ENCODE data around the gene SIPA1L3. TPM values are rescaled to one million over a fixed set of nuclear protein-coding genes. Genes with fewer than 3 reads are reported as not detected.

SIPA1L3 gene
- total RNA-seq, 2 experiments from 2014 or later = 10.5 to 18.3 TPM

DNA sequence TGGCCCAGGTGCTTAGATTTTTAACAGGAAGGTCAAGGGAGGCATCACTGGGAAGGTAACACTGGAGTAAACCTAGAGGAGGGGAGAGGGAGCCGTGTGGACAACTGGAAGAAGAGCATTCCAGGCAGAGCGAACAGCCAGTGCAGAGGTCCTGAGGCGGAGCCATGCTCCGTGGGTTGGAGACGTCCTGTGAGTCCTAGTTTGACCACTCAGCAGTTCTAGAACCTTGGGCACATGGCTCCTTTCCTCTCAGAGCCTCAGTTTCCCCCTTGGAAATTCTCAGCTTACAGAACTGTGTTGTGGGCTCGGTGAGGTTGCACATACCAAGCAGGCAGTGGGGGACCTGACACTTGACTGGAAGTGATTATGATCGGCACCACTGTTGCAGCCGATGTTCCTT is 186.1 kb downstream of the SIPA1L3 start:
- ChIA-PET POLR2A (no interaction called here), CTCF (no interaction called here)
- Mint-ChIP-seq H3K9me3 (ENCODE audit: low read depth) (no peaks in the 10 kb centered on the region), H3K27ac (no peak overlapping the region), H3K4me3 (no peak overlapping the region), H3K27me3 (no peaks in the 10 kb centered on the region), H3K4me1 (no peaks in the 10 kb centered on the region), H3K36me3 (ENCODE audit: low read depth) (peaks cover 9% of the 10 kb centered on the region)
- intact Hi-C loops (cut with DNase I, micrococcal nuclease) = no loop called here
- no peak for ATAC-seq
- DNase-seq = no peak

DNA sequence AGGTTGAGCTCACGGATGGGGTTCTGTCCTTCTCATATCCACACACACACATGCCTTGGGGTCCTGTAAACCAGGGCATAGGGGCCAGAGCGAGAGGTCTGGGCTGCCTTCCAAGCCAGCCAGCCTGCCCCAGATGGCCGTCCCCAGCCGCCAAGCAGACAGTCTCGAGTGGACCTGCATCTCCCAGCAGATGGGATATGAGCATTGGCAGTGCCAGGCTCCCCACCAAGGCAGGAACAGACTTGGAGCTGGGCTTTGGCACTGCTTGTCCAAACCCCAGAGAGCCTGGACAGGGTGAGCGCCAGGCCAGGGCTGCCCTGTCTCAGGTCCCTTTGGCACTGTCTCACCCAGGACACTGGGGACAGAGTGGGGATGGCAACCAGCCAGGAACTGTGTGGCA is 186.6 kb downstream of the SIPA1L3 start:
- intact Hi-C loops (cut with DNase I, micrococcal nuclease) = no loop called here
- Mint-ChIP-seq H3K36me3 (ENCODE audit: low read depth) (peaks cover 7% of the 10 kb centered on the region), H3K27me3 (no peaks in the 10 kb centered on the region), H3K4me1 (no peaks in the 10 kb centered on the region), H3K9me3 (ENCODE audit: low read depth) (no peaks in the 10 kb centered on the region), H3K27ac (no peak overlapping the region), H3K4me3 (no peak overlapping the region)
- ChIA-PET CTCF (interaction anchor here (1.8 kb wide), 1 partner anchor 191 kb away, joined by 15 read pairs; no protein-coding TSS in a partner anchor), POLR2A (no interaction called here)
- no peak for DNase-seq
- ATAC-seq = no peak

DNA sequence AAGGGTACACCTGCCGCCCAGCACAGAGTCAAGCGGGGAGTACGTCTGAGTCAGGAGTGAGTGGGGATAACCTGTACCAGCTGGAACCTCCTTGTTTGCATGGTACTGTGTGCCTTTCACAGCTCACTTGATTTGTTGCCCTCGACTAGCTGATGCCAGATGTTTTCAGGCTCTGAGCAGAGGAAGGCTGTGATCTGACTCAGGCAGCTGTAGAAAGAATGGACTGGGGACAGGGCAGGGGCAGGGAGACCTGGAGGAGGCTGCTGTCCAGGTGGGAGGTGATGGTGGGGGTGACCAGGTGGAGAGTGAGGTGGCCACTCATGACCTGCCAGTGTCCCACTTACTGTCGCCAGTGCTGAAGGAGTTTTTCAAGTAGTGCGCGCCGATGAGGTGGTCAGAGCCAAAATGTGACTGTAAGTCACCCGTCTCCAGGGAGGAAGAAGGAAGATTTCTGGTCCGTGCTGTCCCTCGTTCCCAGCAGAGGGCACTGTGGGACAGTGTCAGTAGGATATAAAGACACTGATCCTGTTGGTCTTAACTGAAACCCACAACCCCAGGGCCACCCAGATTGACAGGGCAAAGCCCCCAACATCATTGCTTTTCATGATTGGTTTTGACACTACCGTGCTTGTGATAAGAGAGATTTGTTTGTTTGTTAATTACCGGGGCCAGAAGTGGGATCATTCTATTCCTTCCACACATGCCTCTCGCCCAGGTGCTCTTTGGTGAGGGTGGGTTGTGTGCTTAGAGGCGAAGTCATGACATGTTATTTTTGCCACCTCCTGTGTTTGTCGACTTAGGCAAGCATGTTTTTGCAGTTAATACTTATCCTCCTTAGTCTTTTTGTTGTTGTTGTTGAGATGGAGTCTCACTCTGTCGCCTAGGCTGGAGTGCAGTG is 188.7 kb downstream of the SIPA1L3 start:
- H3K27ac Mint-ChIP-seq = no peak overlapping the region
- no peaks in the 10 kb centered on the region for H3K4me1 Mint-ChIP-seq
- POLR2A ChIA-PET = interaction anchor here (0.6 kb wide), 1 partner anchor 320 kb away, joined by 3 read pairs; no protein-coding TSS in a partner anchor
- intact Hi-C loops (cut with DNase I, micrococcal nuclease) = loop anchor here (1.0 to 5.0 kb wide), 2 partner anchors 193 kb away; no protein-coding TSS in a partner anchor
- H3K36me3 Mint-ChIP-seq (ENCODE audit: low read depth) = peaks cover 20% of the 10 kb centered on the region
- H3K27me3 Mint-ChIP-seq = no peaks in the 10 kb centered on the region
- peak; percentile 58 for ATAC-seq
- no peaks in the 10 kb centered on the region for H3K9me3 Mint-ChIP-seq (ENCODE audit: low read depth)
- CTCF ChIA-PET = interaction anchor here (1.2 to 1.8 kb wide), 3 partner anchors 15 to 193 kb away, joined by 3 to 15 read pairs (median 5); no protein-coding TSS in a partner anchor
- DNase-seq = peak; percentile 78
- H3K4me3 Mint-ChIP-seq = no peak overlapping the region

- no peaks in the 10 kb centered on the region for H3K9me3 Mint-ChIP-seq (ENCODE audit: low read depth)
- no peaks in the 10 kb centered on the region for H3K27me3 Mint-ChIP-seq
- H3K27ac Mint-ChIP-seq = no peak overlapping the region
- H3K4me3 Mint-ChIP-seq = no peak overlapping the region
- DNase-seq (peak; percentile 25), ATAC-seq (no peak)
- intact Hi-C loops (cut with DNase I, micrococcal nuclease) = loop anchor here in 1 of 2 experiments (5.0 kb wide), 1 partner anchor 198 kb away; no protein-coding TSS in a partner anchor
- CTCF ChIA-PET = interaction anchor here (1.0 kb wide), 1 partner anchor 60 kb away, joined by 3 read pairs; no protein-coding TSS in a partner anchor
- peaks cover 32% of the 10 kb centered on the region for H3K36me3 Mint-ChIP-seq (ENCODE audit: low read depth)
- POLR2A ChIA-PET = no interaction called here
- H3K4me1 Mint-ChIP-seq = no peaks in the 10 kb centered on the region
Measured at GRCh38 chr19:38099966-38100365, 193.0 kb downstream of the SIPA1L3 start.

- Mint-ChIP-seq H3K4me1 (no peaks in the 10 kb centered on the region), H3K9me3 (ENCODE audit: low read depth) (no peaks in the 10 kb centered on the region), H3K27me3 (no peaks in the 10 kb centered on the region), H3K36me3 (ENCODE audit: low read depth) (peaks cover 34% of the 10 kb centered on the region), H3K27ac (no peak overlapping the region), H3K4me3 (no peak overlapping the region)
- ChIA-PET CTCF (interaction anchor here (1.0 kb wide), 1 partner anchor 60 kb away, joined by 3 read pairs; no protein-coding TSS in a partner anchor), POLR2A (no interaction called here)
- intact Hi-C loops (cut with DNase I, micrococcal nuclease) = no loop called here
- no peak for ATAC-seq
- DNase-seq = no peak
Measured at GRCh38 chr19:38100589-38100988, 193.6 kb downstream of the SIPA1L3 start.

GRCh38 chr19:38101723-38102122 is 194.7 kb downstream of the SIPA1L3 start:
- POLR2A ChIA-PET = no interaction called here
- H3K36me3 Mint-ChIP-seq (ENCODE audit: low read depth) = peaks cover 40% of the 10 kb centered on the region

DNA sequence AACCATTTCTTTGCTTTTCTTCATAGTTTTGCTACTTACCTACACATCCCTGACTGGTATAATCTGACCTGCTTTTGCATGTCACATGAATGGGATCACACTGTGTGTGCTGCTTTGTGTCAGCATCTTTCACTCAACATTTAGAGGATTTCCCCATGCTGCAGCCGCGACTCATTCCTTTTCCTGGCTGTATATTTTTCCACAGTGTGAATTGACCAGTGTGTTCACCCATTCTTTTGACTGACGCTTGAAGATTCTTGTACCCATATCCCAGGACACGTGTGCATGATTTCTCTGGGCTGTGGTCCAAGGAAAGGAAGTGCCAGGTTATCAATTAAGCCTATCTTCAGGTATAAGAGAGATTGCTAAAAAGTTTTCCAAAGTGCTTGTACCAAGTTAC is 198.6 kb downstream of the SIPA1L3 start:
- H3K4me3 Mint-ChIP-seq = no peak overlapping the region
- no peak overlapping the region for H3K27ac Mint-ChIP-seq
- H3K36me3 Mint-ChIP-seq (ENCODE audit: low read depth) = peaks cover 30% of the 10 kb centered on the region
- ChIA-PET CTCF (no interaction called here), POLR2A (no interaction called here)
- no peaks in the 10 kb centered on the region for H3K27me3 Mint-ChIP-seq
- H3K9me3 Mint-ChIP-seq (ENCODE audit: low read depth) = no peaks in the 10 kb centered on the region
- ATAC-seq (no peak), DNase-seq (no peak)
- intact Hi-C loops (cut with DNase I, micrococcal nuclease) = no loop called here
- no peaks in the 10 kb centered on the region for H3K4me1 Mint-ChIP-seq

More at GRCh38 chr19:38101723-38102122, 194.7 kb downstream of the SIPA1L3 start:
- intact Hi-C loops (cut with DNase I, micrococcal nuclease) = no loop called here
- DNase-seq = no peak
- H3K27me3 Mint-ChIP-seq = no peaks in the 10 kb centered on the region
- no peak for ATAC-seq
- CTCF ChIA-PET = interaction anchor here (0.7 kb wide), 1 partner anchor 33 kb away, joined by 3 read pairs; no protein-coding TSS in a partner anchor
- H3K4me3 Mint-ChIP-seq = no peak overlapping the region
- no peaks in the 10 kb centered on the region for H3K4me1 Mint-ChIP-seq
- H3K27ac Mint-ChIP-seq = no peak overlapping the region
- no peaks in the 10 kb centered on the region for H3K9me3 Mint-ChIP-seq (ENCODE audit: low read depth)

DNA sequence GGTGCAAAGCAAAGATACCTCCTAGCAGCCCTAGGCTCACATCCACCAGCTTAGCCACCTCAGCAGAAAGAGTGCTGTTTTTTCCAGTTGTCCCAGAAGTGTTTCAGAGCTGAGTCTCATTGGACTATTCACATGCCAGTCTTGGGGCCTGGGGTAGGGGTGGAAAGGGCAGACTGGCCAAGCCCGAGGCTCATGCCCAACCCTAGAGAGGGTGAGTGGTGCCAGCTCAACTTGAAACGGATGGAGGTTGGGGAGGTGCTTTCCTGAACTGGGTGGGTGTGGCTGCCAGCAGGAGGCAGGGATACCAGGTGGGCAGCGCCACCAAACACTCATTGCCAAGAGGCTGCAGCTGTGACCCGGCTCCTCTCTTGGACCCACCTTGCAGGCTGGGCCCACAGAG is 200.1 kb downstream of the SIPA1L3 start:
- H3K4me1 Mint-ChIP-seq = no peaks in the 10 kb centered on the region
- no peak overlapping the region for H3K27ac Mint-ChIP-seq
- no peaks in the 10 kb centered on the region for H3K27me3 Mint-ChIP-seq
- DNase-seq (peak; percentile 10), ATAC-seq (peak; percentile 47)
- no peaks in the 10 kb centered on the region for H3K9me3 Mint-ChIP-seq (ENCODE audit: low read depth)
- intact Hi-C loops (cut with DNase I, micrococcal nuclease) = no loop called here
- ChIA-PET CTCF (no interaction called here), POLR2A (no interaction called here)
- peaks cover 30% of the 10 kb centered on the region for H3K36me3 Mint-ChIP-seq (ENCODE audit: low read depth)
- H3K4me3 Mint-ChIP-seq = no peak overlapping the region

DNA sequence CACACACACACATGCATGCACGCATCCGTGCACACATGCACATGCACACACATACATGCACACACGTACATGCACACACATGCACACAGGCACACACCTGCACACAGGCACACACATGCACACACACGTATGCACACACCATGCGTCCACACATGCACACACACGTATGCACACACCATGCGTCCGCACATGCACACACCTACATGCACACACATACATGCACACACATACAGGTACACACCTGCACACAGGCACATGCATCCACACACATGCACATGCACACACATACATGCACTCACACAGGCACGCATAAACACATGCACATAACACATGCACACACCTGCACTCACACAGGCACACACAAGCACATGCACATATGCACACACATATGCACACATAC is 204.9 kb downstream of the SIPA1L3 start:
- H3K4me3 Mint-ChIP-seq = no peak overlapping the region
- H3K27me3 Mint-ChIP-seq = no peaks in the 10 kb centered on the region
- peaks cover 26% of the 10 kb centered on the region for H3K36me3 Mint-ChIP-seq (ENCODE audit: low read depth)
- ChIA-PET CTCF (no interaction called here), POLR2A (no interaction called here)
- peaks cover 14% of the 10 kb centered on the region for H3K4me1 Mint-ChIP-seq
- H3K9me3 Mint-ChIP-seq (ENCODE audit: low read depth) = no peaks in the 10 kb centered on the region
- DNase-seq (no peak), ATAC-seq (no peak)
- H3K27ac Mint-ChIP-seq = no peak overlapping the region
- intact Hi-C loops (cut with DNase I, micrococcal nuclease) = no loop called here

DNA sequence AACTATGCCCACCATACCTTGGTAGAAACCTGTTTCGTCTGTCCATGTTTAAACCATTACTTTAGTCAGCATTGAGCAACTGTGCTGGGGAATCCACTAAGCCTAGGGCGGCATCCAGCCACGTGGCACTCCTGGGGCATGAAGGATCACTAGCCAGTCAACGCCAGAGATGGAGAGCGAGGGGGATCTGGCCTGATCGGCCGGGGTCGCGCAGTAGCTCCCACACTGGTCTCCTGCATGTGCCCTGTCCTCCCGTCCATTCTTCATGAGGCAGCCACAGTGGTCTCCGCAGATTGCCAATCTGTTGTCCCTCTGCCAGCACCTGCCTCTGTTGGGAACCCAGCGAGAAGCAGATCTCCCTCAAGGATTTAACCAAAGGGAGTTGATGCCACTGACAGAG is 207.6 kb downstream of the SIPA1L3 start:
- peaks cover 35% of the 10 kb centered on the region for H3K36me3 Mint-ChIP-seq (ENCODE audit: low read depth)
- H3K4me3 Mint-ChIP-seq = no peak overlapping the region
- H3K9me3 Mint-ChIP-seq (ENCODE audit: low read depth) = peaks cover 2% of the 10 kb centered on the region
- CTCF ChIA-PET = no interaction called here
- POLR2A ChIA-PET = no interaction called here
- DNase-seq (no peak), ATAC-seq (no peak)
- H3K4me1 Mint-ChIP-seq = peaks cover 14% of the 10 kb centered on the region
- no peak overlapping the region for H3K27ac Mint-ChIP-seq
- intact Hi-C loops (cut with DNase I, micrococcal nuclease) = no loop called here
- no peaks in the 10 kb centered on the region for H3K27me3 Mint-ChIP-seq

GRCh38 chr19:38115271-38115802 is 208.3 kb downstream of the SIPA1L3 start:
- DNase-seq = no peak
- POLR2A ChIA-PET = no interaction called here
- peak overlapping the region; percentile 21 for H3K27ac Mint-ChIP-seq
- peaks cover 2% of the 10 kb centered on the region for H3K9me3 Mint-ChIP-seq (ENCODE audit: low read depth)
- no peaks in the 10 kb centered on the region for H3K27me3 Mint-ChIP-seq
- H3K36me3 Mint-ChIP-seq (ENCODE audit: low read depth) = peaks cover 40% of the 10 kb centered on the region
- CTCF ChIA-PET = no interaction called here
- H3K4me3 Mint-ChIP-seq = no peak overlapping the region
- peaks cover 14% of the 10 kb centered on the region for H3K4me1 Mint-ChIP-seq
- ATAC-seq = no peak
- intact Hi-C loops (cut with DNase I, micrococcal nuclease) = no loop called here

- ChIA-PET POLR2A (no interaction called here), CTCF (interaction anchor here (0.7 to 1.1 kb wide), 2 partner anchors 24 to 216 kb away, joined by 3 to 4 read pairs; no protein-coding TSS in a partner anchor)
- Mint-ChIP-seq H3K4me3 (no peak overlapping the region), H3K36me3 (ENCODE audit: low read depth) (peaks cover 48% of the 10 kb centered on the region), H3K27me3 (no peaks in the 10 kb centered on the region), H3K9me3 (ENCODE audit: low read depth) (peaks cover 9% of the 10 kb centered on the region), H3K4me1 (peaks cover 14% of the 10 kb centered on the region), H3K27ac (no peak overlapping the region)
- intact Hi-C loops (cut with DNase I, micrococcal nuclease) = no loop called here
- ATAC-seq (no peak), DNase-seq (no peak)
Measured at GRCh38 chr19:38118176-38118575, 211.2 kb downstream of the SIPA1L3 start.

Measured in activated CD4-positive, alpha-beta T cell treated with anti-CD3 and anti-CD28 coated beads for 36 hours (primary cell).